AG10803 (cell line): ENCODE data around the gene PAPOLA.

ENCODE experiments used
- DNase-seq: peaks from one replicate; pipeline ENCODE4 v3.0.0; 2010; ENCODE audit warnings: low read depth
- H3K4me3 ChIP-seq: 2 replicates; pipeline ENCODE4 v1.5.1; 2011; ENCODE audit warnings: mild to moderate bottlenecking, low read length, control low read depth
- CTCF ChIP-seq: conservative IDR thresholded peaks from 2 replicates; pipeline ENCODE4 v1.5.1; 2011; ENCODE audit warnings: mild to moderate bottlenecking, low read length, control low read depth, inconsistent platforms

PAPOLA gene

GRCh38 chr14:96580566-96580965 lies 78.4 kb downstream of the PAPOLA start:
- no peak for TF ChIP-seq CTCF
- H3K4me3 ChIP-seq, result no peak overlapping the region
- DNase-seq, result no peak

GRCh38 chr14:96581026-96581425 lies 78.8 kb downstream of the PAPOLA start:
- H3K4me3 ChIP-seq, result no peak overlapping the region
- DNase-seq, result no peak
- TF ChIP-seq CTCF, result no peak

GRCh38 chr14:96581902-96582301 lies 79.7 kb downstream of the PAPOLA start:
- no peak for TF ChIP-seq CTCF
- DNase-seq, result no peak
- H3K4me3 ChIP-seq, result no peak overlapping the region

- no peak for TF ChIP-seq CTCF
- H3K4me3 ChIP-seq, result no peak overlapping the region
- no peak for DNase-seq
Observed at GRCh38 chr14:96582411-96582961, 80.3 kb downstream of the PAPOLA start.

- no peak overlapping the region for H3K4me3 ChIP-seq
- TF ChIP-seq CTCF, result no peak
- no peak for DNase-seq
Observed at GRCh38 chr14:96582995-96583394, 80.8 kb downstream of the PAPOLA start.

- no peak overlapping the region for H3K4me3 ChIP-seq
- DNase-seq, result no peak
- TF ChIP-seq CTCF, result no peak
Observed at GRCh38 chr14:96583569-96584041, 81.4 kb downstream of the PAPOLA start.

GRCh38 chr14:96584199-96584906 lies 82.2 kb downstream of the PAPOLA start:
- H3K4me3 ChIP-seq, result no peak overlapping the region
- TF ChIP-seq CTCF, result 0 out of 2 replicates have a peak, but pooled peaks have one; percentile 19
- DNase-seq, result no peak
